RPMI8226 (cell line): ENCODE results near the gene EIPR1.

Experiments
- DNase-seq: peaks from one replicate; pipeline ENCODE4 v3.0.0-alpha.2; 2015

The EIPR1 gene

DNA sequence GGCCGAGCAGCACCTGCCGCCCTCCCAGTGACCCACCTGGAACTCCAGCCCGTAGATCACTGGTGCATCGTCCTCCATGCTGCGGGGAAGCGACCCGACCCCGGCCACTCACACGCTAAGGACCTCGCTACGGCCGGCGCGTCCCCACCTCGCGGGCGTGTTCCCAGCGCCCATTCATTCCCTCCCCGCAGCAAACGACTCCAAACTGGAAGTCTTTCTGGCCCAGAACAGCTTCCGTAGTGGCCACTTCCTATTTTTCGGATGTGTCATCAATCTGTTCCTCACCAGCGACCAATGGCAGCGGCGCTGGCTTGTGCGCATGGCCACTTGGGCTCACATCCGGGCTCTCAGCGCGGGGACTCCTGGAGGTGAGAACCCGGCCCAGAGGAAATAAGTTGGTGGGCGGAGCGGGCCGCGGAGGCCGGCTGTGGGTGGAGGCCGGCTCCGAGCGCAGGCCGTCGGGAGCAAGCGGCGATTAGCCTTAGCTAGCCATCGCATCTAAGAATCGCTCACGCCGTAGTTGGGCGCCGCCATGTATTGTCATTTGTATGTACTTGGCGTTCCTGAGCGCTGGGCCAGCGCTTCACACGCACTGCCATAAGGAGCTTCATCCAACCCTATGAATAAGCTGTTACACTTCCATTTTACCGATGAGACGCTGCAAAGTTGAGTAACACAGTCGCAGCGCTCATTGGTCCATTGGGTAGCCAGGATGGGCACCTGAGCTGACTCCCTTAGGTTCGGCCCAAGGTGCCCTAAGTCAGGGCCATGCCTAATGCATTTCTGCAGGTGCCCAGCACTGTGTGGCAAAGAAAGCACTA, at the start of gene EIPR1:
TSS of gene EIPR1 (minus strand) at position 207 of the 821 bp plus-strand sequence. CDS start at position 78, 129 bp downstream.
- peak; percentile 98 for DNase-seq

DNA sequence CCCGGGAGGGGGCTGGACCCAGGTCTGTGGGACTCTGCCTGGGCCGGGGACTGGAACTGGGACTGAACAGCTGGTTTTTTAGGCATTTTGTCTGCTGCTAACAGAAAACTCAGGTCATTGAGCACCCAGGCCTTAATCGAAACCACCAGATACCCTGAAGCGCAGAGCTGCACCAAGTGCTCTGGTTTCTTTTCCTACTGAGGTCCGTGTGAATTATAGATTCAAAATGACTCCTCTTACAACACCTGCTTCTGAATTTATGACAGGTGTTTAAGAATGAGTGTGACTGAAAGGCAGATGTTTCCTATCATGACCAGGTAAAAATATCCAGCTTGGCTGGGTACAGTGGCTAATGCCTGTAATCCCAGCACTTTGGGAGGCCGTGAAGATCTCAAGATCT, 49.7 kb upstream of the EIPR1 start:
- DNase-seq, result no peak

DNA sequence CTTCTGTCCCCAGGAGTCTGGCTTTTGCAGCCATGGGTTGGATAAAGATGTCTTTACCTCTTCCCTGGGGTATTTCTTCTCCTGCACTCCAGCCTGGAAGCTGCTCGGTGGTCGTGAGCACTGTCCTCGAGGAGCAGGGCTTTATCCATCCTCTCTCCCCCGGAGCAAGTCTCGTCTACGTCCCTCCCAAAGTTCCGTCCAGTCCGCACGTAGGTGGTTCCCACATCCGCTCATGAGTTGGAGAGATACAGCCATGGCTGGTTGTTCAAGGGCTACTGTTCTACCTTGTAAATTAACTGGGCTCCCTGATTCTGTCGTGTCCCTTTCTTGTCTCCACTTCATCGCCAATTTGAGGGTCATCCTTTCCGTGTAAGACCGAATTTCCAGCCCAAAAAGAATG, 49.0 kb upstream of the EIPR1 start:
- no peak for DNase-seq

DNA sequence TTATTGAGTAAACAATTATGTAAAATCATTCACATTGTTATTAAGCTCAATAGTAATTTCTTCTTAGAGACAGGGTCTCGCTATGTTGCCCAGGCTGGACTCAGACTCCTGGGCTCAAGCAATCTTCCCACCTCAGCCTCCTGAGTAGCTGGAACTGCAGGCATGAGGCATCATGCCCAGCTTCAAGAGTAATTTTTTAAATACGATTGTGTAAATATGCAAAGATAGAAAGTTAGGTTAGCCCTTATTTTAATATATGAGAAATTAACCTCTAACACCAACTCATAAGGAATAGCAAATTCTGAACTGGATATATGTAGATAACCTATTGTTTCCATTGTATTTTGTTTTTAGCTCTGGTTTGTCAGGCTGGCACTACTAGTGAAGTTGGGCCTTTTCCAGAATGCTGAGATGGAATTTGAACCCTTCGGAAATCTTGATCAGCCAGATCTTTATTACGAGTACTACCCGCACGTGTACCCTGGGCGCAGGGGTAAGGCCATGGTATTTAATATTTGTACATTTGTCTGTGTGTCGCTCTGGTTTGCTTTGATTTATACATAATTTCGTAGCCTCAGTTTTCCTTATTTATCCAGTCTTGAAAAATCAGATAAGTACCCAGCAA, 46.7 kb upstream of the EIPR1 start:
- no peak for DNase-seq

DNA sequence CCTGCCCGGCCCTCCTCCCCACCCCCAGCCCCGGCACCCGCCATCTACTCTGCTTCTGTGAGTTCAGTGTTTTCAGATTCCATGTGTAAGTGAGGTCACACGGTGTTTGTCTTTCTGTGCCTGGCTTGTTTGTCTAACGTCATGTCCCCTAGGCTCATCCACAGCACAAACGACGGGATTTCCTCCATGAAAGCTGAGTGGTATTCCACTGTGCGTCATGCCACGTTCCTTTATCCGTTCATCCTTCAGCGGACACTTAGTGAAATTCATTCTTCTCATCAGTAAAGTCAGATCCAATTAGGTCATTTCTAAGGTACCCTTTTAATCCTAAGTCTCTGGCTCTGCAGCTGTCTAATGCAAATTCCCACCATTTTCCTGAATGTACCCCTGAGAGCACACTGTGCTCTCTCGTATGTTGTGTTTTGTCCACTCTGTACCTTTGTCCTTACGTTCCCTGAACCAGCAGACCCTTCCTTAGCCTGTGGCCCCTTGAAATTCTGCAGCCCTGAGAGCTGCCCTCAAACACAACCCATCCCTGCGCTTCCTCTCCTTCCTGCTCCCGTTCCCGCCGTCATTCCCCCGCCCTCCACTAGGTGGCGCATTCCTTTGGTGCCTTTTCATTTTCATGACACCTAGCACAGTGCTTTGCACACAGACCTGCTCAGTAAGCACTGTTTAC, 46.0 kb upstream of the EIPR1 start:
- peak; percentile 65 for DNase-seq

DNA sequence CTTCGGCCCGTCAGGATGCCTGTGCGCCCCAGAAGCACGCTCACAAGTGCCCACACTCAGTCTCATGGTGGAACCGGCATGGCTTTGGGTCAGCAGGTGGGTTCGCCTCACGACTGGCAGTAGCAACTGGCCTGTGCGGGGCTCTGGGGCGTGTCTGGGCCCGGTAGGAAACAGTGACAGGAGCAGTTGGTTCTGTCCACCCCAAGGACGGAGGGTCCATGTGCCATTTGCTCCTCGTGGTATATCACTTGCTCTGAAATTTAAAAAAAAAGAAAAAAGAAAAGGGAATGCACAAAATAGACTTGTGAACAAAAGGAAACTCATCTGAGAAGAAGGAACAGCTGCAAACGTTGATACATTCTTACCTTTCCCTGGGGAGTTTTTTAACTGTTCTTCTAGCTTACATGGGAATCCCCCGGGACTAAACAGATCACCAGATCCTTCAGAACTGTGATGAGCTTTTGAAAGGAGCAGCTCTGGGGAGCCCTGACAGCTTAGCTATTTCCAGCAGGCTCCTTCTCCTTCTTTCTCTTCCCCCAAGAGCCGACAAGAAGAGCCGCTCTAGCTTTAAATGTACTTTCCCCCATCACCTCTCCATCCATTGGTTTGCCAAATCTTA, 44.7 kb upstream of the EIPR1 start:
- DNase-seq, result no peak

- no peak for DNase-seq
Measured at GRCh38 chr2:3421580-3421979, 44.0 kb upstream of the EIPR1 start.

DNA sequence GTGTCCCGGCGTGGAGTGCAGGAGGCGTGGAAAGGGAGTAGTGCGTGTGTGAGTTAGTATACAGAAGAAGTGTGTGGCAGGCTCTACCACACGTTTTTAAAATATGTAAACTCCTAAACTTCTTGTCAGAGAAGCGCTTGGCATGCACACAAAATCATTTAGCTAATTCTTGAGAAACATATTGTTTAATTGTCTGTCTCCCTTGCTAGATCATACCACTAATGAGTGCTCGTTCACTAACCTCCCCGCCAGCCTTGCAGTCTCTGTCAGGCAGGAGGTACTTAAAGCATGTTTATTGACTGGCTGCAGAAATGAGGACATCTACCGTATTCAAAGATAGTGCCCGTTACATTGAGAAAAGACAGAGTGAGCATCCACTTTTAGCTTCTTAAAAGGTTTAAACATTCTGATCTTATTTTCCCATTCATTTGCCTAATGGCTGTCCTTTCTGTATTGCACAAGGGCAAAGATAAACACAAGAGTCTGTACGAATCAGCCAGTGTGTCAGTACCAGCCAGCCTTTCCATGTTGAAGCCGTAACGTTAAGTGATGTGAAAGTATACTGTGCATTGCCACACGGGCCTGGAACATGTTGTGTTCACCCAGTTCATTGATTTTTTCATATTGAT, 43.3 kb upstream of the EIPR1 start:
- no peak for DNase-seq

GRCh38 chr2:3420076-3420768, 42.6 kb upstream of the EIPR1 start:
- DNase-seq, result no peak

GRCh38 chr2:3418766-3419404, 41.3 kb upstream of the EIPR1 start:
- no peak for DNase-seq

DNA sequence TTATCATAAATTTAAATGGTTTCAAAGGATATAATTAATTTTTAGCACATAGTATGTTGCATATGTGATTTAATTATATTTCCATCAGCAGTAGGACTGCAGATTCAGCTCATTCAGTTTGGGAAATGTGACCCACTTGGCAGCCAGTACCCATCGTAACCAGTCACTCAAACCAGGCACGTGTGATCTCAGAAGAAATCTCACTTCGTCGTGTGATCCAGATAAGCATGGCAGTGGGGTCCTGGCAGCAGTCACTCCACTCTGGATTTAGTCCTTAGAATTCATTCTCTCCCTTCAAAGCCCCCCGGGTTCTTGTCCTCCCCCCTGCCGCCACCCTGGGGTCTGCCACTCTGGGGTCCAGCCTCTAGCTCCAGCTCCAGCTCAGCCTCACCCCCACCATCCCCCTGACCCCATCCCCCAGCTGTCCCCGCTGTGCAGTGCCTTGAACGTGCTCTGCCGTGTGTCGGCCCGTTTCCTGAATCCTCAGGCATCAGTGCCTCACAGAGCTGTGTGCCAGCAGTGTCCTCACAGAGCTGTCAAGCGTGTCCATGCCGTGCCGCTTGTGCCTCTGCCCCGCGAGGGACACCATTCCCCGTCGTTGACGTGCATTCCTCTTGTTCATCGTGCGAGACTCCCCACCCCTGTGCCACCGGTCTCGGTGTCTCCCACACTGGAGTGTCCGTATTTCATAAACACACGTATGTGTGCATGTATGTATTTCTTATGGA, 36.7 kb upstream of the EIPR1 start:
- no peak for DNase-seq

GRCh38 chr2:3413697-3414096, 36.1 kb upstream of the EIPR1 start:
- DNase-seq, result no peak

DNA sequence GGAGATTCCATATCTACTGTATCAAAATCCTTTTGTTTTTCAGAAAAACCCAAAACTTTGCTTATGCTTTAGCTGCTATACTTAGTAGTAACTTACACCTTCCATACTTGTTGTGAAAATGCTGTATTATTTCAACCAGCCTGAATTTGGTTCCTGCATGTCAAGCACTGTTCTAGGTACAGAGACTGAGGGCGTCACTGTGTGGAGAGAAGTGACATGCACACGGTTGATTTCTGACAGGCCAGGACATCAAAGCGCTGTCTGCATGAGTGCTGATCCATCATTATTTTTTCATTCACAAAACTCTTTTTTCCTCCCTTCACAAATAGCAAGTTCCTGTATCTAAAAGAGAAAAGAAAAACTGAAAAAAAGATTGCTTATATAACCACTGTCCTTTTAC, 33.5 kb upstream of the EIPR1 start:
- no peak for DNase-seq

GRCh38 chr2:3409627-3410170, 32.1 kb upstream of the EIPR1 start:
- no peak for DNase-seq

GRCh38 chr2:3408781-3409180, 31.2 kb upstream of the EIPR1 start:
- DNase-seq, result no peak

- DNase-seq, result no peak
Measured at GRCh38 chr2:3406501-3406900, 28.9 kb upstream of the EIPR1 start.

DNA sequence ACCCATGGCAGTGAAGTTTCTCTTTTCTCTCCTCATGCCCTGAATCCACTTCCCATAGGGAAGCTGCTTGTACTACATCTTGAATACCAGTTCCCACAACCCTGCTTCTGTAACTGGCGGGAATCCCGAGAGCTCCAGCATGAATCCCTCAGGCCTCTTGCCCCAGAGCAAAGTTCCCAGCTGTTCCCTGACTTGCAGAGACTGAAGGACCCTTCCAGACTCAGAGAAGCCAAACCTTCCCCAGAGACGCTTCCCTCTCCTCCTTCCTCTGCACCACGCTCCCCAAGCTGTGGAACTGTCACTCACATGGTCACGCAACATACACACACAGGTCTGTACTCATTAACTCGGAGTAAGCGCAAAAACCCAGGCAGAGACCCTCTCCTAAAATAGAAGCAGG, 28.3 kb upstream of the EIPR1 start:
- no peak for DNase-seq

DNA sequence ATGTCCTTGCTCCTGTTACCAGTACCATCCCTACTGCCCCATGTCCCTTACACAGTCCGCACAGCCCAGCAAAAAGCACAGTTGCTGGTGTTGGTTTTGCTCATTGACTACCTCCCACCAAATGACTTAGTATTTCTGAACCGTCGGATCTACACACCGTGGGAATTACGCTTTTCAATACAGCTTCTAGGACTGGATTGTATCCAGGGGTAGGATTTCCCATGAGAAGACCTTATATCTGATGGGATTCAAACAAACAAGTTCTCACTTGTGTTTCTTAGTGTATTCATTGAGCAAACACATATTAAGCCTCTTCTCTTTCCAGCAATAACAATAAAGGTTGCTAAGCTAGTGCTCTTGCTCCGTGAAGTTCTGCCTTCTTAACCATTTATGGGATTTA, 27.7 kb upstream of the EIPR1 start:
- no peak for DNase-seq

DNA sequence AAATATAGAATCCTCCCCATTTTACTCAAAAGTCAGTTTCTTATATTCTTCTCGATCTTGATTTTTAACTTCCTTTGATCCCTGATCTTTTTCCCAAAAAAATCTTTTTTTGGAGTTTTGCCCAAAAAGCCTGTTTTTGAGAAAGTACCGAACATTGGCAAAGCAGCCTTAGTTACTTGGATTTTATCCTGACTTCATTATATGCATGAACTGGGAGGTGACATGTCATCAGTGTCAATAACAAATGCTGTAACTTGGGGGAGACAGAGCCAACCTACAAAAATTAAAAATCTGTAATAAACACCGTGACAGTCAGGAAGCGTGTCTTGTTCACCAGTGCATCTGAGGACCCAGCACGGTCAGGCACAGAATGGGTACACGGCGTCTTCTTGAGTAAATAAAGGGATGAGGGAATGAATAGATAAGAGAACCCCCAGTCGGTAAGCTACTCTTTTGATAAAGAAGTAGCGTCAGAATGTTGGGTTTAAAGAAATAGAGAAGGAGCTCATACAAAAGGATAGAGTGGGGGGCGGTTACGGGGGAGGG, 26.8 kb upstream of the EIPR1 start:
- DNase-seq, result no peak

DNA sequence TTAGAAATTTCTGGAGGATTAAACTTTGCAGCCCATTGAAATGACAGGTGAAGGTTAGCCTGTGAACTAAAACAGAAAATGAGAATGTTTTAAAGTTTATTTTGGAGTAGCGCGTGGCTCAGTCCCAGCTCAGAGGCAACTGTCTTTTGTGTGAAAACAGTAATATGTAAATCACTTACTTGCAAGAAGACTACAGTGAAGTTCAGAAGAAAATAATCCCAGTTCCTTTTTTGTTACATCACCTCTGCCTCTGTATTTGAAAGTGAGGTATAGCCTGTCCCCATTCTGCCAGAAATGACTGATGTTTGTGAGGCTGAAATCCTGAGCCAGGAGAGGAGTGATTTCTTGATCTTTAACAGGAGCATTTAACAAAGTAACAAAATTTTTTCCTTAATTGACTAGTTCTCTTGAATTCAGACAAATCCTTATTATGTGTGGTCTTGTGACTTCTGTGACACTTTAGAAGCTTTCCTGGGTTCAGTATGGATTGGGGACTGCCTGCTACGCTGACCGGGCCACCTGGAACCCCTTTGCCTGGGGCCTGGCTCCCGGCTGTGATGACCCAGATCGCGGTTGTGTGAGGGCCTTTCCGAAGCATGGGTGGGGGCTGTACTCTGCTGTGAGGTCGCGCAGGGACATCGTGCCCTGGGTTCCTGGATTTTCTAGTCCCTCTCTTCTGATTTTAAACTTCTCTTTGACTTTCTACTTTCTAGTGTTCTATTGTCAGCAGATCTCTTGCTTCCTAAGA, 26.1 kb upstream of the EIPR1 start:
- DNase-seq, result no peak
